ENCODE data around the gene ZNF443.
"Not testable (repeated sequence)": the region's sequence is repeated elsewhere in the genome, so short reads cannot be mapped to it uniquely, and the experiment has no call there.

Gene ZNF443

DNA sequence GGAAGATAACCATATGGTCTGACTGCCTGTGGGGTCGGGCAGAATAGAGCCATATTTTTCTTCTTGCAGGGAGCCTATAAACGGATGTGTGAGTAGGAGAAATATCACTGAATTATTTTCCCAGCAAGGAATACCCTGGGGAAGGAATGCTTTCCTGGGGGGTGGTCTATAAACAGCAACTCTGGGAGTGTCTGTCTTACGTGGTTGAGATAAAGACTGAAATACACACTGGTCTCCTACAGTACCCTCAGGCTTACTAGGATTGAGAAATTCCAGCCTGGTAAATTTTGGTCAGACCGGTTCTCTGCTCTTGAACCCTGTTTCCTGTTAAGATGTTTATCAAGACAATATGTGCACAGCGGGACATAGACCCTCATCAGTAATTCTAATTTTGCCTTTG is 23.5 kb downstream of the ZNF443 start:
- DNase-seq (ENCODE audit: low read depth) = not testable (repeated sequence)

DNA sequence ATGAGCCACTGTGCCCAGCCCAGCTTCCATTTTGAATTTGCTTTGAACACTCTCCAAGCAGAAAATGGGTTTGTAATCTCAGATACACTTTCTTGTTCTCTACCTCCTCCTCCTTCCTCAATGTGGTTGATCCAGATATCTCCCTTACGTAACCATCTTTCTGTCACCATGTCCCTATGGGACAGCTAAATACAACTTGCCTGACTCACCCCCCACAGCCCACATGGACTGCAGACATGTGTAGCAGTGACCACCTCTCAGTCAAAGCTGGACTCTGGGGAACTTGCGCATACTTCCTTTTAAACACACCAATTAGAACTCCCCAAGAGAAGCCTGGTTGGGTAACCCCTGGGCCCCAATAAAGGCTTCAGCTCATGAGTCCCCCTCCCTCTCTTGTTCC is 28.9 kb downstream of the ZNF443 start:
- no peak for DNase-seq (ENCODE audit: low read depth)

GRCh38 chr19:12400633-12401502 is 40.0 kb downstream of the ZNF443 start, which contains the start of gene ZNF799:
Gene ZNF799, minus strand, starts transcription at chr19:12401271. Its CDS starts 201 bp downstream, at chr19:12401070.
- DNase-seq (ENCODE audit: low read depth) = peak; percentile 85

- DNase-seq (ENCODE audit: low read depth) = not testable (repeated sequence)
Measured at GRCh38 chr19:12399901-12400632, 40.8 kb downstream of the ZNF443 start.

DNA sequence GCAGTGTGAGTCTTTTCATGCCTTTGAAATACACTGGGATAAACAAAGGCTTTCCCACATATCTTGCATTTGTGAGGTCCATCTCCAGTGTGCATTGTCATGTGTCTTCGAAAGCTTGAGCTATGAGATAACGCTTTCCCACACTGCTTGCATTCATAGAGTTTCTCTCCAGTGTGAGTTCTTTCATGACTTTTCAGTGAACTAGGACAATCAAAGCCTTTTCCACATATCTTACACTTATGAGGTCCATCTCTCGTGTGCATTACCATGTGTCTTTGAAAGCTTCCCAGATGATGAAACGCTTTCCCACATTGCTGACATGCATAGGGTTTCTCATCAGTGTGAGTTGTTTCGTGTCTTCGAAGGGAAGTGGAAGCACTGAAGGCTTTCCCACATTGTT is 49.7 kb downstream of the ZNF443 start:
- not testable (repeated sequence) for DNase-seq (ENCODE audit: low read depth)

DNA sequence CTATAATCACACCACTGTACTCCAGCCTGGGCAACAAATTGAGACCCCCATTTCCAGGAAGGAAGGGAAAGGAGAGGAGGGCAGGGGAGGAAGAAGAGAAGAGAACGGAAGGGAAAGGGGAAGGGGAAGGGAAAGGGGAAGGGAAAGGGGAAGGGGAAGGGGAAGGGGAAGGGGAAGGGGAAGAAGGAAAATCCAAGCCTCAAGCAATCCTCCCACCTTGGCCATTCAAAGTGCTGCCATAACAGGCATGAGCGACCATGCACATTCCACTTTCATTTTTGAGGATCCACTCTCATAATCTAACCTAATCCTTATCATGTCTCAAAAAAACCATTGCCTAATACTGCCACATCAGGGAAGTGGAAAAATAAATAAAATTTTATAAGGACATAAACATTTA is 54.5 kb downstream of the ZNF443 start:
- DNase-seq (ENCODE audit: low read depth) = not testable (repeated sequence)

DNA sequence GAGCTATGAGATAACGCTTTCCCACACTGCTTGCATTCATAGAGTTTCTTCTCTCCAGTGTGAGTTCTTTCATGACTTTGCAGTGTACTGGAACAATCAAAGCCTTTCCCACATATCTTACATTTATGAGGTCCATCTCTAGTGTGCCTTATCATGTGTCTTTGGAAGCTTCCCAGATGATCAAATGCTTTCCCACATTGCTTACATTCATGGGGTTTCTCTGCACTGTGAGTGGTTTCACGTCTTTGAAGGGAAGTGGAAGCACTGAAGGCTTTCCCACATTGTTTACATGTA is 60.4 kb downstream of the ZNF443 start:
- no peak for DNase-seq (ENCODE audit: low read depth)

GRCh38 chr19:12379732-12380443 is 60.9 kb downstream of the ZNF443 start:
- no peak for DNase-seq (ENCODE audit: low read depth)
